ENCODE data around the gene RHBDD1.

- TF ChIP-seq CTCF (IDR thresholded peaks at IDR 0.05): no peak
- TF ChIP-seq POLR2A (IDR thresholded peaks at IDR 0.05): no peak
Measured at GRCh38 chr2:226831266-226831665, 4.6 kb upstream of the RHBDD1 start.

Measured in lower leg skin (tissue), 3 donors.